Stimulated activated CD8-positive, alpha-beta memory T cell treated with anti-CD3 and anti-CD28 coated beads, Interleukin-15, amount 100 ng/mL, for 4 hours (primary cell): ENCODE measurements around the gene WRAP73.
A peak's percentile ranks its signal among the peaks of the same experiment; 100 is the strongest.
"Not testable (repeated sequence)": the region's sequence is repeated elsewhere in the genome, so short reads cannot be mapped to it uniquely, and the experiment has no call there.

Source experiments
- DNase-seq, 2 donors: peaks; one replicate each; pipeline ENCODE4 v3.0.0-alpha.2; 2020; ENCODE audit warnings: low read depth in 2 of 2

WRAP73 gene

GRCh38 chr1:3599286-3599811 is 50.6 kb downstream of the WRAP73 start:
- DNase-seq = no peak

- no peak for DNase-seq
Measured at GRCh38 chr1:3598522-3599285, 51.2 kb downstream of the WRAP73 start.

GRCh38 chr1:3598051-3598491 is 51.8 kb downstream of the WRAP73 start:
- DNase-seq = no peak

GRCh38 chr1:3597599-3597964 is 52.3 kb downstream of the WRAP73 start:
- no peak for DNase-seq

GRCh38 chr1:3596663-3597598 is 53.0 kb downstream of the WRAP73 start:
- no peak for DNase-seq

GRCh38 chr1:3595949-3596348 is 54.0 kb downstream of the WRAP73 start:
- DNase-seq = no peak

GRCh38 chr1:3594706-3595377 is 55.1 kb downstream of the WRAP73 start:
- no peak for DNase-seq

- no peak for DNase-seq
Measured at GRCh38 chr1:3593745-3594144, 56.2 kb downstream of the WRAP73 start.

GRCh38 chr1:3593334-3593733 is 56.6 kb downstream of the WRAP73 start:
- no peak for DNase-seq

GRCh38 chr1:3590951-3591865 is 58.7 kb downstream of the WRAP73 start:
- DNase-seq = no peak

GRCh38 chr1:3590139-3590763 is 59.7 kb downstream of the WRAP73 start:
- DNase-seq = no peak

GRCh38 chr1:3588395-3588794 is 61.5 kb downstream of the WRAP73 start:
- DNase-seq = no peak

- no peak for DNase-seq
Measured at GRCh38 chr1:3586986-3587759, 62.7 kb downstream of the WRAP73 start.

GRCh38 chr1:3585940-3586568 is 63.8 kb downstream of the WRAP73 start:
- no peak for DNase-seq

GRCh38 chr1:3585353-3585868 is 64.5 kb downstream of the WRAP73 start:
- not testable (repeated sequence) for DNase-seq

GRCh38 chr1:3584915-3585314 is 65.0 kb downstream of the WRAP73 start:
- peak; percentile 16 to 37 for DNase-seq

- DNase-seq = not testable (repeated sequence)
Measured at GRCh38 chr1:3583751-3584150, 66.2 kb downstream of the WRAP73 start.

- no peak for DNase-seq
Measured at GRCh38 chr1:3581296-3582036, 68.4 kb downstream of the WRAP73 start.
